ENCODE data around the gene CD151.

Gene CD151

GRCh38 chr11:859394-860131, 26.8 kb downstream of the CD151 start:
- FAIRE-seq = no peak

DNA sequence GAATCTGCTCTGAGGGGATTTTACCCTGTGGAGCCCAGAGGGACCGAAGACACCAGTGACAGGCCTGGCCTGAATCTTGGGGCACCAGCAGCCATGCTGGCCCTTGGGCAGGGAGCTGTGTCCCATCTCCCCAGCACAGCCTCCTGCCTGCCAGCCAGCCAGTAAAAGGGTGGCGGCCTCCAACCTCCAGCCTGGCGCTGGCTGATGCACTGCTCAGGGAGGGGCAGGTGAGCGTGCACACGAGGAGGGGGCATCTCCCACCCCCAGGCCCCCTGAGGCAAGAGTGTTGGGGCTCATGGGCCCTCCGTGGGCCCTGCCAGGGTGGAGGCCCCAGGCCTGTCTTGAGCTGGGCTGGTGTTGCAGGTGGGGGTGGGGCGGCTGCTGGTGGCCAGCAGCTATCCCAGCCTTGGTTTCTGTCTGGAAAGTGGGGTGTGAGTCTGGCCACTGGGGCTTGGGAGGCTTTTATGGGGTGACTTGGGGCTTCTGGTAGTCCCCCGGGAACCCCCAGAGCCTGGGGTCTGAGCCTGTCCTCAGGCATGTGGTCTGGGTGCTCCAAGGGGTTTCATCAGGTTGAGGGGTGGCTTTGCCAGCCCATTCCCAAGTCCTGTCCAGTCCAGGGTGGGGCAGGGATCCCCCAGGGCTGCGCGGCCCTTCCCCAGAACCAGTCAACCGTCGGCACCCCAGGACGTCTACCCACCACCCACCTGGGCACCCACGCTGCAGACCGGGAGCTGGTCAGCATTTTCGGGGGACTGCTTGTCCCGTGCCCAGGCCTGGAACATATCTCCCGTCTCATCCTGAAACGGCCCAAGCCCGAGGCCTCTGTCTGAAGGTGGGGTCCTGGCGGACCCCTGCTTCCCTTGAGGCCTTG, 27.7 kb downstream of the CD151 start:
- no peak for FAIRE-seq

GRCh38 chr11:861105-861479, 28.3 kb downstream of the CD151 start:
- FAIRE-seq = no peak

DNA sequence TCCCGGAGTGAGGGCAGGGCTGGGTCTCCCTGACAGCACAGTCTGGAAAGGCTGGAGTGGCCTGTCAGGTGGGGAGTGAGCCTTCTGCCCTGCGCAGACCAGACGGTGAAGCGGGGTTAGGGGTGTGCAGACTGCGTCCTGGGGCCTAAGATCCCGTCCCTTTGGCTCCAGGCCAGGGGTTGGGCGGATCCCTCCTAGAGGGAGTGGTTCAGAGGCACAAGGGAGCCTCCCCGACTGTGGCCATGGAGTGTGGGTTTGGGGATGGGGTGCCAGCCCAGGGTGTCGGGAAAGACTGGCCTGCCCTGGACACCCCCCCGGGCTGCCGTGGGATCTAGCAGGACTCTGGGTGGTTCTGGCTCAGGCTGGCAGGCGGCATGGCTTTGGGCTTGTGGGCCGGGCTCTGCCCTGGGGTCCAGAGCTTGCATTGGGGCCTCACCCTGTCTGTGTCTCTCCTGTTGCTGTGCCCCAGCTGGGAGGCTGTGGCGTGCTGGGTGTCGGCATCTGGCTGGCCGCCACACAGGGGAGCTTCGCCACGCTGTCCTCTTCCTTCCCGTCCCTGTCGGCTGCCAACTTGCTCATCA, 29.4 kb downstream of the CD151 start:
- FAIRE-seq = no peak

DNA sequence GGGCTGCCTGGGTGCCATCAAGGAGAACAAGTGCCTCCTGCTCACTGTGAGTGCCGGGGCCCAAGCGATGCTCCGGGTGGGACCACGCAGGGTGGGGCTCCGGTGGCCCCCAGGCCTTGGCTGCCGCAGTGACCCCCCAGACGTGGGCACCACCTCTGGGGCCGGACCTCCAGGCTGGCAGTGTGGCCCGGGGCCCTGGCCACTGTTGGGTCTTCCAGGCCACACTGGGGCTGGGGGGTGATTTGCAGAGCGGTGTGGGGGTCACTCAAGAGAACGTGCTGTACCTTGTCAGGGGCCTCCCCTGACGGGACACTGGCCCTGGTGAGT, 29.9 kb downstream of the CD151 start:
- FAIRE-seq = no peak

DNA sequence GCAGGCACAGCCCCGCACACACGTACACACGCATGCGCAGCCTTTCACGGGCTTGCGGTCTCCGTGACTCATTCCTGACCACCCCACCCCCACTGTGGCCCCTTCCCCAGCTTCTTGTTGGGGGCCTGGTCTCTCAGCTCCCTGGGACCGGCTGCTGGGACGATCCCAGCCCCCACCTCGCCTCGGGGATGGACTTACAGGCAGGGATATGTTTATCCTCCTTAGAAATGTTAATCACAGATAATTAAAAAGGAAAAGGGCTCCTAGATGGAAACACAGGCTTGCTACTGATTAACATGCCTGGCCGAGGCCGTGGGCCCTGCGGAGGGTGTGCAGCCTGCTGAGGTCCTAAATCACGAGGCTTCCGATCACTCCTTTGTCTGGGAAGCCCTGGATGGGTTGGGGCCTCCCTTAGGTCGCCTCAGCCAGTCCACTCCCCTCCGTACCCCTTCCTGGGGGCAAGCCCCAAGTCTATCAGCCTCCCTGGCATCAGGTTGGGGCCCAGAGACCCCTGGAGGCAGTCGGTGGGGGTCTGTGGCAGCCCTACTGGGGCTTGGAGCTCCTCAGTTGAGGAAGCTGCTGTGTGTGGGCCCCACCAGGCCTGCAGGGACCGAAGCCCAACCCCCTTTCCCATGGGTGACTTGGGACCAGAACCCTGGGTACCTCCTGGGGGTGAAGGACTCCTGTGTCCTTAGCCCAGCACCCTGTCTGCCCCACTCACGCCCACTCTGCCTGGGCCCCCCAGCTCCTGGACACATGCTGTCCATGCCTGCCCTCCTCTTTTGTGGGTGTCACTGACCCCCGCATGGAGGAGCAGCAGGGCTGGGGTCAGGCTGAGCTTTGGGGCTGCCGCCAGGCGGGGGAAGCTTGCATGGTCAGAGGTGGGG, 30.5 kb downstream of the CD151 start:
- FAIRE-seq = no peak

DNA sequence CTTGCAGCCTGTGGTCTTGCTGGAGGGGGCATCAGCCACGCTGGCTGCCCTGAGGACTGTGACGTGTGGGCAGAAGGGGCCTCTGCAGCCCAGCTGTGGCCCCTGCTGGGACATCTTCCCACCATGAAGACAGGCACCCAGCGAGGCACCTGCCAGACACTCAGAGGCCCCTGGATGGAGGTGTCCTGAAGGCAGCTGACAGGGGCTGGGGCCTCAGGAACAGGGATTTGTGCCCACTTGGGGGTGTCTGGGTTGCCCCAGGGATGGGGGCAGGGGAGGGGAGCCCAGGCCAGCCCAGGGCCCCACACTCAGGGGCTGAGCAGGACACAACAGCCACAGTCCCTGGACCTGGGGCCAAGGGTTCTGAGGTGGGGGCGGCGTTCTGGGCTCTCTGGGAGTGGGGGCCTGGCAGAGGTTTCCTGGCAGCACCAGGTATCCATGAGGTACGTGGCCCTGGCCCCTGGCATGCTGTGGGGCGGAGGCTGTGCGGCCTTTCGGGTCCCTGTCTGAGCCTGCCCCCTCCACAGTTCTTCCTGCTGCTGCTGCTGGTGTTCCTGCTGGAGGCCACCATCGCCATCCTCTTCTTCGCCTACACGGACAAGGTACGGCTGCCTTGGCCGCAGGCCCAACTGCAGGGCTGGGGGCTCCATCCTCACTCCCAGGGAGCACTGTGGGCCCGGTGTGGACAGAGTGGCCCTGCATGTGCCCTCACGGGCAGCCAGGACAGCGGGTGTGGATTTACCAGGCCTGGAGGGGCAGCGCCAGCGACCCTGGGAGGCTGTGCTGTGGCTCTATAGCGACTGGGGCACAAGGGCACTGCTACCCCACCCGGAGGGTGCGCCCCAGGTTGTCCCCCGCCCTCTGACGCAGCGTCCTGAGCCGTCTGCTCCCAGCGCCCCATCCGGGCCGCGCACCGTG, 31.4 kb downstream of the CD151 start:
- no peak for FAIRE-seq

DNA sequence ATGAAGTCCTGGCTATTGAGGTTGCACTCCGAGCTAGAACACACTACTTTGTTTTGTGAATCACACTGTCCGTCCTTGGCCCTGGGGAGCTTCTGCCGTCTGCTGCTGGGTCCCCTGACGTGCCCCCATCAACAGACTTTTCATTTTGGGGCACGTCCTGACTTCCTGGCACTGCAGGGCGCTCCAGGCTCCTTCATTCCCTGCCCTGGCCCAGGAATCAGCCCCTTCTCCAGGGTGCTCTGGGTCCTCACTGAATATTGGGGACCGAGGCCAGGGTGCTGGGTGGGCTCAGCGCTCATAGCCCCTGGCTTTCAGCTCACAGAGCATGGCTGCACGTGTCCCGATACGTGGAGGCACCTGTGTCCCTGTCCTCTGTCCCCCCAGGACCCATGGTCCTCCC, 32.1 kb downstream of the CD151 start:
- no peak for FAIRE-seq

GRCh38 chr11:865462-866430, 33.0 kb downstream of the CD151 start:
- no peak for FAIRE-seq

DNA sequence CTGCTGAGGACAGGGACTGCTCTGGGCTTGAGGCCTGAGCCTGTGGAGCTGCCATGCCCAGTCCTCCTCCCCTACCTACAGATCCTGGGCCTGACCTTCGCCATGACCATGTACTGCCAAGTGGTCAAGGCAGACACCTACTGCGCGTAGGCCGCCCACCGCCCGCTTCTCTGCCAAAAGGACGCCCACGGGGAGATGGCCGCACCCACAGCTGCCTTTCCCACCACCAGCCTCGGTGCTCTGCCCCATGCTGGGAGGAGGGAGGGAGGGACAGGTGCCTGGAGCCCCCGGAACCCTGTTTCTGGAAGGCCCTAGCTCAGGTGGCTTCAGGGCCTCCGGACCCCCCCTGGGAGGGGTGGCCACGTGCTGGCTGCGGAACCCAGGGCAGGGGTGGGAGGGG, 33.7 kb downstream of the CD151 start:
- no peak for FAIRE-seq

DNA sequence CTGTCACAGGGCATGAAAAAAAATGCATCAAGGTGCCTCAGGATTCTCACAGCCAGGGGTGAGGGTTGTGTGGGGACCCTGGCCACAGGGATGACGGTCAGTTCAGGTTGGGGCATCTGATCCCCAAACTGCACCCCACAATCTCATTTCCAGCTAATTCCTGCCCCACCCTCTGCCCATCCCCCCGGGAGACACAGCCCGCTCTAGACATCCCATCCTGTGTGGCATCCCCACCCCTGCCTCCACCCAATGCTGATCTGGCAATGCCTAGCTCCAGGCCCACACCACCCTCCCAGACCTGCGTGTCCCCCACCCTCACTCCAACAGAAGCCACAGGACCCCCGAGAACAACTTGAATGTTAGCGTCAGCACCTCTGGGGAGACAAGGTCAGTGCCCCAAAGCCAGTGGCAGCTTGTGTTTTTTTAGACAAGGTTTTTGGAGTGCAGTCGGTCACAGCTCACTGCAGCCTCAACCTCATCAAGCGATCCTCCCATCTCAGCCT, 35.2 kb downstream of the CD151 start:
- FAIRE-seq = no peak

DNA sequence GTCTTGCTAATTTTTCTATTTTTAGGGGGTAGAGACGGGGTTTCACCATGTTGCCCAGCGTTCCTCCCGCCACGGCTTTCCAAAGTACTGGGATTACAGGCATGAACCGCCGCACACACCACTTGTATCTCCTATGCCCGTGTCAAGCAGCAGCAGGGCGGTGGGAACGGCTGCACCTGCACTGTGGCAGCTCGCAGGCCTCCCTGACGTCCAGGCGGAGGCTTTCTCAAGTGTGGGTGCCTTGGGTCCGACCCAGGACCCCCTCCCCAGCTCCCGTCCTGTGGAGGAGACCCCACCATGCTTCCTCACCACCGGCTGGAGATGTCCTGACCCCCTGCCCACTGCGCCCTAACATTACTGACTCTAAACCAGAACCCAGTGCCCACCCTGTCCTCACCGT, 35.6 kb downstream of the CD151 start:
- FAIRE-seq = no peak

DNA sequence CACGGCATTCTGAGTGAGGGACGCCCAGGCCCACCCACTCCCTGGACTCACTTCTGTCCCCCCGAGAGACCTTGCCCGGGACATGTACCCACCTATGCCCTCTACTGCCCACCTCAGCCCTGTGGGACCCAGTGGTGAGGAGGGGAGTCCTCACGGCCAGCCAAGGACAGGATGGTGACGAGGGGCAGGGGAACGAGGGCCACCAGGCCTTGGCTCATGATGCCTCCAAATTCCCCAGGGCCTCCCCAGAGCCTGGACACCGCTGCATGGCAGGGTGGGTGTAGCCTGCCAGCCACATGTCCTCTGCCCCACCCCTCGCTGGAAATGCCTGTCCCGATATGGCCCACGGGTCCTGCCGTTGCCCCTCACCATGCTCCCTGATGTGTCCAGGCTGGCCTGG, 36.0 kb downstream of the CD151 start:
- no peak for FAIRE-seq

DNA sequence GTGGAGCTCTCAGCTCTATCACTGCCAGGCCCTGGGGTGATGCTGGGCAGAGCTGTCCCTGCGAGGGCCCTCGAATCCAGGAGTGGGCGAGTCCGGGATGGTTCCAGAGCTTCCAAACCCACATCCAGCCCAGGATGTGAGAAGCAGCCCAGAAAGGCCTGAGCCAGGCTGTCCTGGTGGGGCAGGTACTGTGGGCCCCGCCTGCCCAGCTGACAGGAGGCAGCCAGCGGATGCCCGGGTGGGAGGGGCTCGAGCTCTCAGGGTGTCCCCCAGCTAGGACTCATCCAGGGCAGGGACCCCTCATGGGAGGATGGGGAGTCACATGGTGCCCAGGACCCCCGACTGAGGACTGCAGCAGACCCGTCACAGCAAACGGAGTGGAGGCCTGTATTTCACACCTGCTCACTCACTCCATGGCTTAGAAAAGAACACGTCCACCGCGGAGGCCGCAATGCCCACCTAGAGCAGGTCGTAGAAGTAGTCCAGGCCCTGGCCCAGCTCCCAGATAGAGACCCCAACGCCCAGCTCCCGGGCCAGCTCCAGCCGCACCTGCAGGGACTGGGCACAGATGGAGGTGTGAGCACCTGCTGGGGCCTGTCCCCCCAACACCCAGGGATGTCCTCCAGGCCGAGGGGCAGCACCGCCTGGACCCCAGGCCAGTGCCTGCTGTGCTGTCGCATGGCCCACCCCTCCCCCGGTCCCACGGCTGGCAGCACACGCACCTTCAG, 36.8 kb downstream of the CD151 start:
- FAIRE-seq = no peak

DNA sequence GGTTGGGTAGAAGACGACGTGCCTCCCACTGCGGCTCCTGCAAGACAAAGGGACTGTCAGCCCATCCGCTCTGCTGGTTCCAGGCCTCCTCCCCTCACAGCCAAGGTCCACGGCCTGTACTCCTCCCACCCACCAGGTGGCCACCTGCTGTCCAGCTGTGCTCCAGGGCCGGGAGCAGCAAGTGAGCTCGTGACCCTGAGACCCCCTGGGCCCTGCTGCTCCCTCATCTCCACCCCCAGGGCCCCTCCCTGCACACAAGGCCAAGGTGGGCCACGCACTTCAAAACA, 37.3 kb downstream of the CD151 start:
- FAIRE-seq = no peak

- no peak for FAIRE-seq
Measured at GRCh38 chr11:870418-870817, 37.7 kb downstream of the CD151 start.

DNA sequence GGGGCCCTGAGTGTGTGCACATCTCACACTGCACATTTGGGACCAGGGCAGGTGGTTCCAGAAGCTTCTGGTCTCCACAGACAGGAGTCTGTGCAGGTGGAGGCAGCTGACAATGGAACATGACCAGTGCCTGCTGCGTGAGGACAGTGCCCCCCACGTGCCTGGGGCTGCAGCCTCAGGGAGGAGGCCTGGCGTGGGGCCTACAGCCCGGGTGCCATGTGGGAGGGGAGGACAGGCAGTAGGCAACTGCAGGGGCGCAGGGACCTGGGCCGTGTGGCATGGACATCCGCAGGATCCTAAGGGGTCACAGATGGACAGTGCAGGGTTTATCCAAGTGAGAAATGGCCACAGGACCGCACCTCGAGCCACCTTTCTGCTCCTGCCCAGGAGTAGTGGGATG, 38.7 kb downstream of the CD151 start:
- no peak for FAIRE-seq

DNA sequence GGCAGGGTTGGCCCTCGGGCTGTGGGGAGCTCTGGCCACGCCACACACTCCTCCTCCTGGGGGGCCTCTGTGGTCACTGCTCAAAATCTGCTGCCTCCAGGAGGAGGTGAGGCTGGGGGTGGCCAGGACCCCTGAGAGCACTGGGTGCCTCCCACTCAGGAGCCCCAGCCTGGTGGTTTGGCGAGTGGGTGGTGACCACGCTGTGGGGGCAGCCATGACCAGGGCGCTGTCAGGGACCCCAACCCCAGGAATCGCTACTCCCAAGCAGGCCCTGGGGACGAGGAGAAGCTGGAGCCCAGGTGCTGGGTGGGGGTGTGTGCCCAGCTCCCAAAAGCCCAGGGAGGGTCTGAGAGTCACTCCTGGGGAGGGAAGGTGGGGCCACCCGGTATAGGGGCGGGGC, 40.0 kb downstream of the CD151 start:
- FAIRE-seq = no peak

- no peak for FAIRE-seq
Measured at GRCh38 chr11:873706-874105, 41.0 kb downstream of the CD151 start.

DNA sequence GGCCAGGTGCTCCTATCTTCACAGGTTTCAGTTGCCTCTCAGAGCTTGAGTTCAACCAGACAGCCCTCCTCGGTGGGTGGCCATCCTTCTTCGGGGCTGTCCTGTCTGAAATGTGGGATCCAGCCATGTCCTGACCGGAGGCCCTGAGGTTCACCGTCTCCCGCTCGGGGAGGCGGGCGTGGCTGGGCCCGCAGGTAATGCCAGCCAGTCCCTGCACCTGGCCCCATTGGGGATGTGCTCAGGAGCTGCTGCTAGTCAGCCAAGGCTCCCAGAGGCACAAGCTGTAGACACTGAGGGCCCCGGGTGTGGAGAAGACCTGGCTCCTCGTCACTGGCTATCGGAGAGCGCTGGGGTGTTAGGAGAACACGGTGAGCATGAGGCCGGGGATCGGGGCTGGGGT, 42.5 kb downstream of the CD151 start:
- FAIRE-seq = no peak
